NCI-H748 (cell line): ENCODE measurements around the gene ACOT9.
"Not testable (repeated sequence)": the region's sequence is repeated elsewhere in the genome, so short reads cannot be mapped to it uniquely, and the experiment has no call there.

ENCODE experiments used
- DNase-seq: peaks from one replicate; lab custom pipeline; 2025; ENCODE audit not compliant: unreplicated experiment; lab: John Stamatoyannopoulos, UW

ACOT9 gene

GRCh38 chrX:23766650-23767551, 23.8 kb upstream of the ACOT9 start:
- DNase-seq: peak; percentile 21

DNA sequence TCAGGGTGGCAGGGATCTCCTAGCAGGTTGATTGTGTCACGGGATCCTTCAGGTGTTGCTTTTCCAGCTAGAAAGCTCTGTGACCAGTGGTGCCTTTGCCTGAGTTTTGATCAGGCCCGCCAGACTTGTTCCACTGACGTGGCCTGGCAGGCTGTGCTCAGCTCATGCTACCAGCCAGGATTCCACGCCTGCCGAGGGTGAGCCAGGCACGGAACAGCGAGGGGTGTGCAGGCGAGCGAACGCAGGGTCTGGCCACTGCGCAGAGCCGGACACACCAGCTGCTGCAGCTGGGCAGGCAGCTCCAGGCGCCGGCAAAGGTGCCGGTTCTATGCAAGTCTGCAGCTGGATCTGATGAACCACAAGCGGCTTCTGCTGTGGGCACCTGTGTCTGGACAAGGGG, 22.8 kb upstream of the ACOT9 start:
- no peak for DNase-seq

DNA sequence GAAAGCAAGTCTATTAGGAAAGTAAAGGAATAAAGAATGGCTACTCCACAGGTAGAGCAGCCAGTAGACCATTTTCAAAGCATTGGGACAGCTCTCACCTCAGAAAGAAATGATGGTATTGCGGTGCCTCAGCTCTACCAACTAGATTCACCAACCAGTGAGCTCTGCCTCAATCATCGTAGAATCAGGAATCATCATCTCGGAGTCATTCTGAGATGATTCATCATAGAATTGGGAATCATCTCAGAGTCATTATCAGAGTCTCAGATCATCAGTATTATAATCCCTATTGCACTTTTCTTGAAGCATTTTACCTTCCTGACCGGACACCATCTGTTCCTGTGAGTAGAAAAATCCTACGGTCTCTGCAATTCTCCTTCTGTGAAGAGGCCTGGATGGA, 22.4 kb upstream of the ACOT9 start:
- no peak for DNase-seq

- peak; percentile 50 for DNase-seq
Observed at GRCh38 chrX:23764188-23764984, 21.3 kb upstream of the ACOT9 start.

GRCh38 chrX:23759821-23760220, 16.7 kb upstream of the ACOT9 start:
- no peak for DNase-seq

DNA sequence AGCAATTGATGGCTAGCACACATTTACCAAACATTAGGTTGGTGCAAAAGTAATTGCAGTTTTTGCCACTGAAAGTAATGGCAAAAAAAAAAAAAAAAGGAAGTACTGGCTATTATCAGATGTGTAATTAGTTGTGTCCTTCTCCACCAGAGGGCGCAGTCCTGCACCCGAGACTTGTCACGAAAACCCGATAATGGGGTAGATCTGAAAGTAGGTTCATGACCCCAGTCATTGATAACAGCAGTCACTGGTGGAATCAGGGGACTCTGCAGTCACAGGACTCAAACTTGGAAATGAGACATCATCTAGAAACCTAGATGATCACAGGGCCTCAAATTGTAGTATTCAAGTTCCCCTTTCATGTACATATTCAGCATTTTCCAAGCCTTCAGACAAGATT, 13.1 kb upstream of the ACOT9 start:
- DNase-seq: peak; percentile 75

GRCh38 chrX:23754664-23755063, 11.6 kb upstream of the ACOT9 start:
- no peak for DNase-seq

DNA sequence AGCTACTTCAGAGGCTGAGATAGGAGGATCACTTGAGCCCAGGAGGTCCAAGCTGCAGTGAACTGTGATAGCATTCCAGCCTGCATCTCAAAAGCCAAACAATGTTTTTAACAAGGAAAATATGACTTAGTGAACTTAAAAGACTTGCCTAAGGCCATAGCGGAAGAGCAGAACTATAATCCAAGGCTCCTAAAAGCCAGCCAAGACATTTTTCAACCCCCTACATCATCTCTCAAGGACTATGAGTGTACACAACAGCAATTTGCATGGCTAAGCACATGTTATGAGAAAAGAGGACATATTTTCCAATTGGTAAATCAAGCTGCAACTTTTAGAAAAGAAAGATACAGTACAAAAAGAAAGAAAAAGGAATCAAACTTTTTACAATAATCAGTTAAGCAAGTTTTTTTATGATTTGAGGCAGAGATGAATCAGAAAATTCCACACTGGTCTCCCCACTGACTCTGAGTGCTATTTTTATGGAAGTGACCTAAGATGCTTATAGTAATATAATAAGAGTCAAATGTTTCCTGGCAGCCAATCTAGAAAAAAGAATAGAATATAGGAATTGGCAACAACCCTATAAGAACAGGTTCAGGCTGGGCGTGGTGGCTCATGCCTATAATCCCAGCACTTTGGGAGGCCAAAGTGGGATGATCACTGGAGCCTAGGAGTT, 9.8 kb upstream of the ACOT9 start:
- DNase-seq: no peak

DNA sequence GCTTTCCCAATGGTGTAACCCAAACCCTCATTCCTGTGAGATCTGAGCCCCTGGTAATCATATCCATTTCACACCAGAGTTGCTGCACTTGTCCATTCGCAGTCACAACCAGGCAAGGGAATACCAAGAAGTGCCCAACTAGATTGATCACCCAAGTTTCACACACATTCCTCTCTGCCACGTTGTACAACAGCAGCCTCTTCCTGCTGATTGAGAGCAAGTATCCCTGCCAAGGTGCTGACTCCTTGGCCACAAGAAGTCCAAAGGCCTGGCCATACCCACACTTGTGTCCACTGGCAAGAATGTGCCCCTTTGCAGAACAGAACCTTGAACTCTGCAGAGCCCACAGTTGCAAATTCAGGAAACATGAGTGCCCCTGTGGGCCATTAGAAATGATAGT, 6.5 kb upstream of the ACOT9 start:
- DNase-seq: no peak

GRCh38 chrX:23749129-23749528, 6.1 kb upstream of the ACOT9 start:
- DNase-seq: no peak

GRCh38 chrX:23745786-23746185, 2.7 kb upstream of the ACOT9 start:
- DNase-seq: no peak

- DNase-seq: not testable (repeated sequence)
Observed at GRCh38 chrX:23743623-23743971, 521 bp upstream of the ACOT9 start.

DNA sequence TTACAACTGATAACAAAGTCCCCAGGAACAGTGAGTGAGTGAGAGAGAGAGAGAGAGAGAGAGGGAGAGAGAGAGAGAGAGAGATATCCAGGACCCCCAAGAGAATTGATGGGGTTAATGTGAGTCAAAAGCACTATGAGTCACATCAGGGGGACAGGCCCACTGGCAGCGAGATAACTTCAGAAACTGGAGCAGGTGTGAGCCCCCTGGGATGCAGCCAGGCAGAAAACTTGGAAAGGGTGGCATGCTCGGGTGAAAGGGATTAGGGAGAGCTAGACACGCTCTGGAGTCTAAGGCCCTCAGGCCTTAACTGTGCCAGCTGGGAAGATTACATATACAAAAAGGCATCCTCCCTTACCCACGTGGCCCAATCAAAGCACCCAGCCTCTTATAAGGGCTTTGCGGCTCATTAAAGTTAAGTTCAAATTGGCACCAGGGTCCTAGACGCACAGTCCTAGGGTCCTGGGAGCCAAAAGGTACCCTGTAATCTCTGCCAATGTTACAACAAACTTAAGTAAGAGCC, 841 bp downstream of the ACOT9 start:
- peak; percentile 19 for DNase-seq

GRCh38 chrX:23737413-23737812, 5.7 kb downstream of the ACOT9 start:
- DNase-seq: no peak

GRCh38 chrX:23736030-23736429, 7.0 kb downstream of the ACOT9 start:
- peak; percentile 74 for DNase-seq

DNA sequence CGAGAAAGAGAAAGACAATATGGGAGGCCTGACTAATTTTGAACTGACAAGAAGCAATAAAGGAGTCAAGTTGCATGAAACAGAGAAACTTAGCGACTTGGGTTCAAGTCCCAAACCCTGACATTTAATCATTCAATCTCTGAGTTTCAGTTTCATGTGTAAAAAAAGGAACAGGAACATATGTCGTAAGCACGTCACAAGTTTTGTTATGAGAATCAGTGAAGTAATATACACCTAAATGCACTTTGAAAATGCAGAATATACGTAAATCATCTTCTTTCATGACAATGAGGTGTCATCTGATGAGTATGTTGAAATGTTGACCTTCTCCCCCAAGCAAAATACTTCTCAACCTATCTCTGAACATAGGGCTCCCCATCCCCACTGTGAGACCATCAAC, 10.4 kb downstream of the ACOT9 start:
- no peak for DNase-seq

- no peak for DNase-seq
Observed at GRCh38 chrX:23731951-23732350, 11.1 kb downstream of the ACOT9 start.

DNA sequence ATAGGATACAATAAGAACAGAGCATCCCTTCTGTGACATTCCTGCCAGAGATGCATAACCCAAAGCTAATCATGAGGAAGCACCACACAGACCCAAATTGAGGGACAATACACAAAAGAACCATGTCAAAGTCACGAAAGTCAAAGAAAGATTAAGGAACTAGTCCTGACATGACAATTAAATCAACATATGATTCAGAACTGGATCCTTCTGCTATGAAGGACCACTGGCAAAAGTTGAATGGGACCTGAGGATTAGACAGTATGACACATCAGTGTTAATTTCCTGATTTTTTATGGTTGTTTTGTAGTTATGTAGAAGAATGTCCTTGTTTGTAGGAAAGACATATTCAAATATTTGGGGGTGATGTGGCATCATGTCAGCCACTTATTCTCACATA, 13.9 kb downstream of the ACOT9 start:
- no peak for DNase-seq

DNA sequence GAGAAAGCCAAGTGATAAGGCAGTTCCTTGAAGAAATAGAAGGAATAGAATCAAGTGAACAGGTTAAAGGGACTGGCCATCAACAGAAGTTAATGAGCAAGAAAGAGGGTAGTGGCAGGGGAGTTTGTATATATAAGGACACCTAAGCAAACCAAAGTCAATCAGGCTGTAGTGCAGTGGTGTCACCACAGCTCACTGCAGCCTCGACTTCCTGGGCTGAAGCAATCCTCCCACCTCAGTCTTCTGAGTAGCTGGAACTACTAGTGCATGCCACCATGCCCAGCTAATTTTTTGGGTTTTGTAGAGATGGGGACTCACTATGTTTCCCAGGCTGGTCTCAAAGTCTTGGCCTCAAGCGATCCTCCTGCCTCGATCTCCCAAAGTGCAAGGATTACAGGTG, 15.9 kb downstream of the ACOT9 start:
- no peak for DNase-seq

- DNase-seq: no peak
Observed at GRCh38 chrX:23726191-23726590, 16.9 kb downstream of the ACOT9 start.

- no peak for DNase-seq
Observed at GRCh38 chrX:23720117-23720677, 22.9 kb downstream of the ACOT9 start.
